HG02885 (cell line): Measurements from ENCODE around the gene FUT6.

Source experiments
- ATAC-seq: cut with Tn5 transposase; IDR thresholded peaks from one replicate; pipeline ENCODE4 v1.9.1; 2021; ENCODE audit warnings: mild to moderate bottlenecking; ENCODE audit not compliant: unreplicated experiment, poor library complexity

Gene FUT6

DNA sequence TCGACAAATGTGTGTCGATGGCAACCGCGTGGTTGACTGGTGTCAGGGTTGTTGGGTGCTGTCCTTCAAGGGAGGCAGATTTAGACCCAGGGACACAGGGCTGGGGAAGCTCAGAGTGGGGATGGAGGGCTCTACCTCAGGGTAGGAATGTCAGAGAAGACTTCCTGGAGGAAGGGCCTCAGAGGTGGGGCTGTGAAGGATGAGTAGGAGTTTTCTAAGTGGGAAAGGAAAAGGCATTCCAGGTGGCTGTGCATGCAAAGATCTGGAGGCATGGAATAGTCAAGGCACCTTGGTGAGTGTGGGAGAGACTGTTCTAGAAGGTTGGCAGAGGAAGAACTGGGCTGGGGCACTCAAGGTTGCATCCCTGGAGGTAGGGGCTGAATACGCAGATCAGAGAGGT is 32.6 kb downstream of the FUT6 start:
- no peak for ATAC-seq

DNA sequence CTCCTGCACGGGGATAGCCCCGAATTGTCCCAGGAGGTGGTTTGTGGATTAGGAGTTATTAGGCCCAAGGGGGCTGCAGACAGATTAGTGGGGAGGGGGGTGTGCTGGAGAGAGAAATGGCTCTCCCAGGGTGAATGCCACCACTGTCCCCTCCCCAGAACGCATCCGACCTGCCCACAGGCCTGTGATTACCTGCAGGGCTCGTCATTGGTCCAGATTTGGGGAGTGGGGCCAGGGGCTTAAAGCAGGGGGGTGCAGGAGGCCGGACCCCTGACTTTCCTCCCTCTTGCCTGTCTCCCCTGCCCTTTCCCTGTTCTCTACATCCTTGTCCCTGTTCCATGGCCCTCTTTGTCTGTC is 33.4 kb downstream of the FUT6 start:
- no peak for ATAC-seq

DNA sequence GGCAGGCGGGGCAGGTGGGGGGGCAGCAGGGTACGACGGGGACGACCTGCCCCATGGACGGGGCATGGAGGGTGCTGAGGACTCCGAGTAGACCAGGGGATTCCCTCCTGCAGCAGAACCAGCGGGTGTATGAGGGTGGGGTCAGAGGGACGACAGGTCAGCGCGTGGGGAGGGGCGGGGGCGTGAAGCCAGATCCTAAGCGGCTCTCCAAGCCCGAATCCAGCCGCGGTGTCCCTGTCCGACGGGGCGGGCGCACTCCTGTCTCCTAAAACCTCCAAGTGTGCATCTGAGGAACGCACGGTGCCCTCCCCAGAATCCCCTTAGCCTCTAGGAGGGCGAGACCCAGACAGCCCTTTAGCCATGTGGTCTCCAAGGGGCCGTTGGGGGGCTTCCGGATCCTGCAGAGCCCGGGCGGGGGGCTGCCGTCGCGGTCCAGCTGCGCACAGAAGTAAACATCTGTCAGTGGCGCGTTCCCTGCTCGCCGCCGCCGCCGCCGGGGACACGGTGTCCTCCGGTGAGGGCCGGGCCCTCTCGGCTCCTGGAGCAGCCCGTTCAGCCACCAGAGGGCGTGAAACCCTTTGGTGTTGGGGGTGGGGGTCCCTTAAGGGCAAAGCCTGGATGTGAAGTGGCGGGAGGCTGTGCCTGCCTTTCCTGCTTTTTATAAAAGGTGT is 33.9 kb downstream of the FUT6 start:
- no peak for ATAC-seq

DNA sequence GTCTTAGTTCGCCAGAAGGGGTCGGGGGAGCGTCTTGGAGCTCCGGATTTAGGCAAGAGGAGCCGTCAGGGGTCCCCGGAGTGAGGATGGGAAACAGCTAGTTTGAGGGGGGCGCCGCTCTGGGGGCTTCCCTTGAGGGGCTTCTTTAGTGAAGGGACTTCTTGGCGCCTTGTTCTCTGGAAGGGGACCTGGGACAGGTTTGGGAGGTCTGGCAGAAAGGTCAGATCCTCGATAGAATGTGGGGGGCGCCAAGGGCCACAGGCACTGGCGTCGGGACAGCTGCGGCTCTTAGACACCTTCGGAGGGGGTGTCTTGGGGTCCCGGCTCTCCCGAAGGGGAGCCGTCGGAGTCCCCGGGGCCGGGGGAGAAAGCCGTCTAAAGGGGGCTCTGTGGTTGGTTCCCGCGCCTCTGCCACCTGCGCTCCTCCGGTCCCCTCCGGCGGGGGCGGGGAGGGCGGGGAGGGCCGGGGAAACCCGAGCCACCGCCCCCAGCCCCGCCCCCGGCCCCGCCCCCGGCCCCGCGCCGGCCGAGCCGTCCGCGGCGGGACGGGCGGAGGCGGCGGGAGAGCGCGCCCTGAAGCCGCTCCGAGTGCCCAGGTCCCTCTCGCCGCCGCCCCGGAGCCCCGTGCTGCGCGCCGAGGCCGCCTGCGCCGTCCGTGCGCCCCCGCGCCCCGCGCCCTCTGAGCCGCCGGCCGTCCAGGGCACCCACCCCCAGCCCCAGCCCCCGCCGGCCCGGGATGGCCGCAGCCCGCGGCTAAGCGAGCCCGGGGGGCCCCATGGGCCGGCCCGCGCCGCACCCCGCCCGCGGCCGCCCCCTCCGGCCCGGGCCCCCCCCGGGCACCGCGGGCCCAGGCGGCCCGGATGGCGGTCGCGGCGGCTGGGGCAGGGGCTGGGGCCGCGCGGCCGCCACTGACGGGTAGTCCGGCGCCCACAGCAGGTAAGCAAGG is 34.7 kb downstream of the FUT6 start, which contains the start of gene NRTN:
NRTN (plus strand) TSS at position 552 of the 946 bp plus-strand sequence. CDS start 19,099 bp downstream, outside the sequence.
- no peak for ATAC-seq

DNA sequence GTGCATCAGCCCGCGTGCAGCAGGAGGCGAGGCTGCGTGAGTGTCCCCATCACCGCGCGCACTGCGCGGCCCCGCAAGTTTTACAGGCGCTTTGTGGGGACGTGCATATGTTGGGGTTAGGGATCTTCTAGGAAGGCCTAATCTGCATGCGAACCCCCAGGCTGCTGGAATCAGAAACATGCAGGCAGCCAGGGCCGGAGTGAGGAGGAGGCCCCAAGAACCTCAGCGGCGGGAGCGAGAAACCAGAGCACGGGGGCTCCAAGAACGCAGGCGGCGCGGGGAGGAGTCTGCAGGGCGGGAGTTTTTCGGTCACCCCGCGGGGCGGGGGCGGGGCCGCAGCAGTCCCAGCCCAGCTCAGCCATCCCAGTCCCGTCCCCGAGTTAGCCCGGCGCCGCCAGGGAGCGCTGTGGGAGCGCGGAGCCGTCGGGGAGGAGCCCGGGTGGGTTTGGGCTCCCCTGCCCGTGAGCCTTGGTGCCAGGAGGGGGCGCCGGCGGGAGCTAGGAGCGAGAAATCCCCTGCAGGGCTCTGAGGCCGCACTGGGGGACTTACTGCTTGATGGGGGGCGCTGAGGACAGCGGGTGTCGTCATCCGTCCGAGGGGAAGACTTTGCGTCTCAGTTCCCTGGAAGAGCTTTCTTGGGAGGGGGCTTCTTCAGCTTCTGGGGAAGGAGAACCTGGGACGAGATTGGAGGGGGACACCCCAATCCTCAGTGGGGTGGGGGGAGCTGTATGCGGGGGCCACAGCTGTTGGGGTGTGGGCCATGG is 35.6 kb downstream of the FUT6 start:
- peak; percentile 75 for ATAC-seq

DNA sequence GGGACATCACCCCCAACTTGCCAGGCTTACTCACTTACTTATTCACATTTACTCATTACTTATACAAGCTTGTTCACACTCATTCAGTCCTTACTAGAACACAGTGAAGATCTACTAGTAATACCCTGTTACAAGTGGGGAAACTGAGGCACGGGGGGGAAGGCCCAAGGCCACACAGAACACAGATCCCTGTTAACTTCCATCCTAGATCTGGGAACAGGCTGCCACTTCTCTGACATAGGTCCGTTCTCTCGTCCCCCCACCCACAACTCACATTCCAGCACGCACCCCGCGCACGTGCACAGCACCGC is 36.1 kb downstream of the FUT6 start:
- no peak for ATAC-seq

DNA sequence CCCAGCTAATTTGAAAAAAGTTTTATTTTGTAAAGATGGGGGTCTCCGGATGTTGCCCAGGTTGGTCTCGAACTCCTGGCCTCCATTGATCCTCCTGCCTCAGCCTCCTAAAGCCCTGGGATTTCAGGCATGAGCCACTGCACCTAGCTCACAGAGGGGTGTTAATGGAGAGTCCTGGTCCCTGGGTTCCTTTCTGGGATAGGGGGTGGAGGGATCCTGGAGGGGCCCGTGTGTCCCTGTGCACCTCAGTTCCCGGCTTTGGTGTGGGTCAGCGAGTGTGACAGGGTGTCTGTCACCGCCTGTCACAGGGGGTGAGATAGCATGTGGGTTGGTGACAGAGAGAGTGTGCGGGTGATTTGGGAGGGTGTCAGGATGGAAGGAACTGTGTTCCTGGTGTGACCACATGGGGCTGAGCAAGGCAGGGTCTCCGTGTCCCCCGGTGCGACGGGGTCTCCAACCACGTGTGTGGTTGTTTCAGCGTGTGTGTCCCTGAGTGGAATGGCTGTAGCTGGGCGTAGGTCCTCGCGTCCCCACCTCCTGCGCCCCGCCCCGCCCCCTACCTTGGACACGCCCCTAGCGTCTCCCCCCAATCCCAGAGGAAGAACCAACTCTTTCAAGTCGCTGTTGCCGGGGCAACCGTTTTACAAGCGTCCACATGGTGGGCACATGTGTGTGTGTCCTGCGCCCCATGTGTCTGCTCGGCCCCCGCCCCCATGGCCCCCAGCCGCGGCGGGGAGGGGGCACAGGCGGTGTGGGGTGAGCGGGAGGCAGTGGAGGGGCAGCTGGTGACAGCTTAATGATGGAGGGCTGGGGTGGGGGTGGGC is 37.5 kb downstream of the FUT6 start:
- no peak for ATAC-seq

DNA sequence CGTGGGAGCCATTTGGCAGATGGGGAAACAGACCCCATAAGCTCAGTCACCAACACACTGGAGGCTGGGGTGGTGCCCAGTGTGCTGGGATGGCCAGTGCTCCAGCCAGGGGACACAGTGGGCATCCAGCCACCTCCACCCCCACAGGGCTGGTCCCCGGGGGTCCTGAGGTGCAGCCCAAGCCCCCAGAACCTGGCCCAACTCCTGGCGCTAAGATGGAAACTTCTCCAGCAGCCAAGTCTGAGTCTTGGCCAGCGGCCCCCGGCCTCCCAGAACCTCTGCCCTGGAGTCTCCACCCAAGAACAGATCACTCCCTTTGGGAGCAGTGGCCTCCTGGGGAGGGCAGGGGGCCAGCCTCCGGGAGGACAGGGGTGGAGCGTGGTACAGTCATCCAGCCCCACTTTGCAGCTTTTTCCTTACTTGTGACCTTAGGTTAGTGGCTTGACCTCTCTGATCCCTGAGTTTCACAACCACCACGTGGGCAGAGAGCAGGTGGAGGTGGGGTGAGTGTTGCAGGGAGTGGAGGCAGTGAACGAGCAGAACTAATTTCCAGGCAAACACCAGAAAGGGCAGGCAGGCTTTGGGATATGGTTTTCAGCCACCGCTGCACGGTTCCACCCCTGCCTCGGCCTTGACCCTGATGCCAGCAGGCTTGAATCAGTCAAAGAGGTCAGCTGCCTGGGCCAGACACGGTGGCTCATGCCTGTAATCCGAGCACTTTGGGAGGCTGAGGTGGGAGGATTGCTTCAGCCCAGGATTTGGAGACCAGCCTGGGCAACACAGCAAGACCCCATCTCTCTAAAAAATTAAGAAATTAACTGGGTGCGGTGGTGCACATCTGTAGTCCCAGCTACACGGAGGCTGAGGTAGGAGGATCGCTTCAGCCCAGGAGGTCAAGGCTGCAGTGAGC is 38.9 kb downstream of the FUT6 start:
- ATAC-seq: no peak

DNA sequence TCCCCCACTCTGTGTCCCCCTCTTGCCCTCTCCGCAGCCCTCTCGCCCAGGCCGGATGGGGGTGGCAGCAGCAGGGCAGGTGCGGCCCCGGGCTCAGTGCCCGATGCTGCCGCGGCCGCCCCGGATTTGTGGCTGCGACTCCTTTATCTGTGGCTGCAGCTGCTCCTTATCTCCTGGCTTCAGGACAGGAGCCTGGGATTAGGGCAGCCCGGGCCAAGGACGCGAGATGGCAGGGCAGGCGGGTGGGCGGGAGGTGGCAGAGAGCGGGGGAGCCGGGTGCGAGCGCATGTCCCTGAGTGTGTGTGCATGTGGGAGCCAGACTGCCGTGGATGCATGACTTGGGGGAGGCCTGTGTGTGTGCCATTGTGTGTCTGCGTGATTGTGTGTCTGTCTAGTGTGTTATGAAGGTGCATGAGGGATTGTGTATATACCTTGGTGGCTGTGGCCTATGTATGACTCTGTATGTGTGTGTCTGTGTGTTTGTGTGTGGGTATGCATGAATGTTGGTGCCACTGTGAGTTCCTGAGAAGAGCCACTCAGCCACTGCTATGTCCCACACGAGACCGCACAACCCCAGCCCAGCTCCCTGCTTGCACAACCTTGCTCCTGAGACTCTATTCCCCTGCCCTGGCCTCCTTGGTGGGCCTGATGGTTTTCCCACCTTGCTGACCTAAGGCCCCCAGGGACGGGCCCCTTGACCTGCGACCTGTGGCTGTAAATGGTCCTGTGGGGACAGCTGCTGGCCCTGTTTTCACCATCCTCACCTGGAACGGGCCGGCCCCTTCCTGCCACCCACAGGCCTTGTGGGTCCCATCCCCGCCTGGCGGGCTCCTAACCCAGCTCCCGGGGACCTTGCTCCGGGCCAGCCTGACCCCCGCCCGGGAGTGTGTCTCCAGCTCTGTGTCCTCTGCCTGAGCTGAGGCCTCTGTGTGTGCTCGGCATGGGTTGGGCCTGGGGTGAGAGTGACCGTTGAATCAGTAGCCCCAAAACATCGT is 40.0 kb downstream of the FUT6 start:
- no peak for ATAC-seq

DNA sequence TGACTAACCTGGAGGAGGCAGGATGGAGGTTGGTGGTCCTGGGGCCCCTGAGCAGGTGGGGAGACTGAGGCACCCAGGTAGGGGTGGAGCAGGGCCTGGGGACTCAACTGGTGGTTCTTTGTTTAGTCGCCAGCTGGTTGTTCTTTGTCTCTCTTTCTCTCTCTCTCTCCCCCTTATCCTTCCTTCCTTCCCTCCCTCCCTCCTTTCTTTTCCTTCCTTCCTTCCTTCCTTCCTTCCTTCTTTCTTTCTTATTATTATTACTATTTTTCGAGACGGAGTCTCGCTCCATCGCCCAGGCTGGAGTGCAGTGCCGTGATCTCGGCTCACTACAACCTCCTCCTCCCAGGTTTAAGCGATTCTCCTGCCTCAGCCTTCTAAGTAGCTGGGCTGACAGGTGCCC is 41.3 kb downstream of the FUT6 start:
- ATAC-seq: no peak

DNA sequence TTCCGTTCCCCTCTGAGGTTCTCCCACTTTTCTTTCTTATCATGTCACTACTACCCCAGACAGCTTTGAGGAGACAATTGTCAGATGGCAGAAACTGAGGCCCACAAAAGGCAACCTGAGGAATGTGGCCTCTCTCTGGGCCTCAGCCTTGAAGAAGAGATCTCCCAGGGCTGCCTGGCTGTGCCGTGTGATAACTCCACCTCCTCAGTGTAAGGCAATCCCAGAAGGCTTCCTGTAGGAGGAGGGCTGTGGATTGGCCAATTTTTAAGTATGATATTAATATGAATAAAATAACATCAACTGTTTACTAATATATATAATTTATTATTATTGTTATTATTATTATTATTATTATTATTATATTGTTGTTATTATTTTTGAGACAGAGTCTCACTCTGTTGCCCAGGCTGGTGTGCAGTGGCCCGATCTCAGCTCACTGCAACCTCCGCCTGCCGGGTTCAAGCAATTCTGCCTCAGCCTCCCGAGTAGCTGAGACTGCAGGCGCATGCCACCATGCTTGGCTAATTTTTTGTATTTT is 44.1 kb downstream of the FUT6 start:
- ATAC-seq: no peak

DNA sequence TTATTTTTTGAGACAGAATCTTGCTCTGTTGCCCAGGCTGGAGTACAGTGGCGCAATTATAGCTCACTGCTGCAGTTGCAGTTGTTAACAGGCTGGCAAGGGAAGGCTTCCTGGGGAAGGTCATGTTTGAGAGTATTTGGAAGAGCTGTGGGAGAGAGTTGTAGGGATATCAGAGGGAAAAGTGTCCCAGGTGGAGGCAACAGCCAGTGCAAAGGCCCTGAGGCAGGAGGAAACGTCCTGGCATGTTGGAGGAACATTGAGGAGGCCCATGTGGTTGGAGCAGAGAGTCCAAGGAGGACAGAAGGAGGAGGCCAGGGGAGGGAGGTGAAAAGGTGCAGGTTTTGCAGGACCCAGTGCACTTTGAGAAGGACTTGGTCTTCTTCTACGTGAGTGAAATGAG is 46.3 kb downstream of the FUT6 start:
- no peak for ATAC-seq

DNA sequence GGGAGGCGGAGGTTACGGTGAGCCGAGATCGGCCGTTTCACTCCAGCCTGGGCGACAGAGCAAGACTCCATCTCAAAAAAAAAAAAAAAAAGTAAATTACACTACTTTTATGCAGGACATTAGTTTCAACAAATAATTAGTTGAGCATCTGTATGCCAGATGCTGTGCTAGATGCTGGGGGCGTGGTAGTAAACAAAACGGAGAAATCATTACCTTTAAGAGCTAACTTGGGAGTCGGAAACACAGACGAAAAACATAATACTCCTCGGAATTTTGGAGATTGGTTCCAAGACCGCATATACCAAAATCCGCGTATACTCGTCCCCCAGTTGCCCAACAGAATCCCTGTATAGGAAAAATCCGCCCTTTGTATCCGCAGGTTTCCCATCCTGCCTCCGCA is 47.3 kb downstream of the FUT6 start:
- no peak for ATAC-seq

DNA sequence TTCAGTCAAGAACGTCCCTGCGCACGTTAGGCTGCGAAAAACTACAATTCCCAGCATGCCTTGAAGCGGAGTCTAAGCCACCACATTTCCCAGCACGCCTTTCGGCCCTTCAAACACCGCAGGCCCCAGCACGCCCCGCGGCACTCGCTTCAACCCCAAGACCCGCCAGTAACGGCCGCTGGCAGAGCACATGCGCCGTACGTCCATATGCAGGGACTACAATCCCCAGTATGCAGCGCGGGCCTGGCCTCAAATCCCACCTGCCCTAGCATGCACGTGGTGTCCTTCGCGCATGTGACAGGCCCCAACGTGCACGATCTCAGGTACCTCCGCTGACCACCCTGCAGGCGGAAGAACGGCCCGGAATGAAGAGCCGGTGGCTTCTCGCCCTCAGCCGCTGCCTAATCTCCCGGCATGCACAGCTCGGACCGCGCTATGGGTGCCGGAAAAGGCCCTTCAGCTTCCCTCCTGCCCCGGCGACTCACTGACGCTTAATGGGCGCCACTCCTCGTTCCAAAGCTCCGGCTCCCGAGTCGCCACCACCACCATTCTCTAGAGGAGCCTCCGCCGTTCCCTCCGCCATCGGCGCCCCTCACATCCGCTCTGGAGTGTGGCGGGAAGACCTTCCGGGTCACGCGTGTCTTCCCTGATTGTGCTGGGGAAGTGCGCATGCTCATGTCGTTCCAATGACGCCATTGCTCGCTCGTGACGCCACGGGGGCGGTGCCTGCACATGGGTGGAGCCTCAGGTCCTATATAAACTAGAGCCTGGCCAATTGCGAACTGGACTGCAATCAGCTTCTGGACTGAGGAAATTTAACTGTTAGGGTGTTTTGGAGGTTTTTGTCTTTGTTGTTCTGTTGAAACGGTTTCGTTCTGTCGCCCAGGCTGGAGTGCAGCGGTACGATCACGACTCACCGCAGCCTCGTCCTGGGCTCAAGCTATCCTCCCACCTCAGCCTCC is 48.7 kb downstream of the FUT6 start, which contains the start of gene DUS3L:
DUS3L (minus strand) TSS at position 605 of the 962 bp plus-strand sequence; CDS start at position 583, 22 bp downstream.
- ATAC-seq: peak; percentile 90

DNA sequence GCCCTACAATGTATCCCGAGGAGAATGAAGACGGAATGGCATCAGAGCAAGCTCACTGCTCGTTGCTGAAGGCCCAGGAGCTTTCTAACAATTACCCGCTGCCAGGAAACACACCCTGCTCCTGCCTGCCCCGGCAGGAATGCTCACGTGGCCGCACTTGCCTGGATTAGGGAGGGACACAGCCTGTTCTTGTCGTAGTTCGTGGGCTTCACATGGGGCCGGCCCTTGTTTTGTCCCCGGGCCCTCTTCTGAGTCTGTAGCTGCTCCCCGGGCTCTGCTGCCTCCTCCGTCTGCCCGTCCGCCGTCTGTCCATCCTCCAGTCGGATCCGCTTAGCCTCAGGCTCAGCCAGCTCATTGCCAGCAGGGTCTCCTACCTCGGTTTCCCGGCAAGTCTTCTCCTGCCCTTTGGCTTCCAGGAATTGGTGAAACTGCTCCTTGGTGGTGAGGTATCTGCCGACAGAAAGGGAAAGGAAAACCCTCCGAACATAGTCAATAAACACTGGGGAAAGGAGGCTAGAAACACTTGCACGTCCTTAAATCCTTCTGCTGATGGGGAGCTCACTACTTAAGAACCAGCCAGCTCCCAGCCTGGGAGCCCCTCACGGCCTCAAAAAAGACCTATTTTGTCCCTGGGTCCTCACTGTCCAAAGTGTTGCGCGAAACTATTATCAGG is 49.5 kb downstream of the FUT6 start:
- ATAC-seq: no peak

DNA sequence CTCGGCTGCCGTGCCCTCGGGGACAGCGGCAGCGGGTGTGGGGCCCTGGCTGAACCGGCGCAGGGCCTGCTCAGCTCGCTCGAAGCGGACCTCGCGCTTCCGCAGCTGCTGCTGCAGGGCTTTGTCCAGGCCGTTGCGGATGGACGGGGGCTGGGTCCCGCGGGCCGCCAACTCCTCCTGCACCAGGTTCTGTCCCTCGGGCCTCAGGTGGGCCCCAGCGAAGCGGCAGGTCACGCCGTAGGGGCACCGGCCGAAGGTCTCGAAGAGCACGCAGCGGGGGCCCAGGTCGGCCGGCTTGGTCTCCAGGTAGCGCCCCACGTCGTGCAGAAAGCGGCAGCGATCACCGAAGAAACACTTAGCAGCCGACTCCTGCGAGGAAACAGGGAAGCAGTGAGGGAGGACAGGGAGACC is 50.1 kb downstream of the FUT6 start:
- ATAC-seq: no peak
